Dermis microvascular lymphatic vessel endothelial cell (primary cell): ENCODE measurements around the gene CPLX1. TPM values are rescaled to one million over a fixed set of nuclear protein-coding genes. Genes with fewer than 3 reads are reported as not detected.
A peak's percentile ranks its signal among the peaks of the same experiment; 100 is the strongest.

Source experiments
- DNase-seq, 2 donors: peaks; one replicate each; pipeline versions ENCODE4 v3.0.0 to v3.0.0-alpha.2; 2010; ENCODE audit warnings: low read depth in 2 of 2
- total RNA-seq: library from RNA; depleted of rRNA; stranded (reverse); fragments of >200 nt; gene quantifications from 2 replicates; pipeline ENCODE4 v1.2.1, GENCODE V29; 2014

Gene CPLX1
- total RNA-seq, 1 donor from 2014 or later, result under 0.01 TPM

- DNase-seq, result no peak
Observed at GRCh38 chr4:833156-833555, 7.2 kb upstream of the CPLX1 start.

GRCh38 chr4:832536-832935 is 6.6 kb upstream of the CPLX1 start:
- no peak for DNase-seq

- DNase-seq, result no peak
Observed at GRCh38 chr4:832108-832507, 6.2 kb upstream of the CPLX1 start.

- no peak for DNase-seq
Observed at GRCh38 chr4:831483-831805, 5.5 kb upstream of the CPLX1 start.

GRCh38 chr4:830601-831482 is 4.9 kb upstream of the CPLX1 start:
- DNase-seq, result no peak

- no peak for DNase-seq
Observed at GRCh38 chr4:829761-830600, 4.1 kb upstream of the CPLX1 start.

GRCh38 chr4:829291-829690 is 3.4 kb upstream of the CPLX1 start:
- DNase-seq, result no peak

GRCh38 chr4:828641-829271 is 2.8 kb upstream of the CPLX1 start:
- DNase-seq, result no peak

- no peak for DNase-seq
Observed at GRCh38 chr4:827209-828081, 1.5 kb upstream of the CPLX1 start.

- no peak for DNase-seq
Observed at GRCh38 chr4:826508-827208, 729 bp upstream of the CPLX1 start.

- DNase-seq, result peak in 1 of 2 donors; percentile 15
Observed at GRCh38 chr4:825063-825970, 612 bp downstream of the CPLX1 start.

GRCh38 chr4:824461-825062 is 1.4 kb downstream of the CPLX1 start:
- DNase-seq, result no peak

- no peak for DNase-seq
Observed at GRCh38 chr4:823761-824460, 2.0 kb downstream of the CPLX1 start.

GRCh38 chr4:823176-823760 is 2.7 kb downstream of the CPLX1 start:
- DNase-seq, result no peak

- no peak for DNase-seq
Observed at GRCh38 chr4:822361-823175, 3.4 kb downstream of the CPLX1 start.

- DNase-seq, result no peak
Observed at GRCh38 chr4:821631-822030, 4.3 kb downstream of the CPLX1 start.

GRCh38 chr4:821181-821591 is 4.7 kb downstream of the CPLX1 start:
- no peak for DNase-seq
